Measurements from ENCODE around the gene DNAH3.
"Not testable (repeated sequence)": the region's sequence is repeated elsewhere in the genome, so short reads cannot be mapped to it uniquely, and the experiment has no call there.

Gene DNAH3

GRCh38 chr16:21116148-21116693 is 34.4 kb downstream of the DNAH3 start:
- no peaks in the 10 kb centered on the region for H3K9me3 Mint-ChIP-seq
- H3K27ac Mint-ChIP-seq, result no peak overlapping the region
- DNase-seq (ENCODE audit: low spot score in 2 of 2) (no peak), ATAC-seq (no peak)
- H3K36me3 Mint-ChIP-seq, result no peaks in the 10 kb centered on the region
- H3K4me3 Mint-ChIP-seq, result peak overlapping the region; percentile 25
- peaks cover 6% of the 10 kb centered on the region for H3K4me1 Mint-ChIP-seq

GRCh38 chr16:21115551-21115950 is 35.1 kb downstream of the DNAH3 start:
- H3K4me1 Mint-ChIP-seq; H3K9me3 Mint-ChIP-seq; H3K4me3 Mint-ChIP-seq; H3K36me3 Mint-ChIP-seq; DNase-seq (ENCODE audit: low spot score in 2 of 2); H3K27ac Mint-ChIP-seq; ATAC-seq: not testable (repeated sequence)

GRCh38 chr16:21103941-21104860 is 46.4 kb downstream of the DNAH3 start:
- H3K36me3 Mint-ChIP-seq, result no peaks in the 10 kb centered on the region
- no peaks in the 10 kb centered on the region for H3K4me1 Mint-ChIP-seq
- ATAC-seq (no peak), DNase-seq (ENCODE audit: low spot score in 2 of 2) (no peak)
- H3K27ac Mint-ChIP-seq, result no peak overlapping the region
- no peak overlapping the region for H3K4me3 Mint-ChIP-seq
- H3K9me3 Mint-ChIP-seq, result no peaks in the 10 kb centered on the region

GRCh38 chr16:21101631-21102420 is 48.8 kb downstream of the DNAH3 start:
- Mint-ChIP-seq H3K9me3 (no peaks in the 10 kb centered on the region), H3K36me3 (no peaks in the 10 kb centered on the region), H3K4me3 (no peak overlapping the region), H3K27ac (no peak overlapping the region), H3K4me1 (no peaks in the 10 kb centered on the region)
- ATAC-seq (peak; percentile 66), DNase-seq (ENCODE audit: low spot score in 2 of 2) (peak in 1 of 2 donors; percentile 7)

- no peaks in the 10 kb centered on the region for H3K36me3 Mint-ChIP-seq
- no peak for ATAC-seq
- no peak for DNase-seq (ENCODE audit: low spot score in 2 of 2)
- no peaks in the 10 kb centered on the region for H3K4me1 Mint-ChIP-seq
- no peaks in the 10 kb centered on the region for H3K9me3 Mint-ChIP-seq
- no peak overlapping the region for H3K4me3 Mint-ChIP-seq
- no peak overlapping the region for H3K27ac Mint-ChIP-seq
Observed at GRCh38 chr16:21100447-21100846, 50.2 kb downstream of the DNAH3 start.

- H3K4me3 Mint-ChIP-seq, result no peak overlapping the region
- H3K9me3 Mint-ChIP-seq, result no peaks in the 10 kb centered on the region
- H3K36me3 Mint-ChIP-seq, result no peaks in the 10 kb centered on the region
- ATAC-seq, result peak; percentile 49
- H3K27ac Mint-ChIP-seq, result no peak overlapping the region
- no peaks in the 10 kb centered on the region for H3K4me1 Mint-ChIP-seq
- no peak for DNase-seq (ENCODE audit: low spot score in 2 of 2)
Observed at GRCh38 chr16:21097151-21097550, 53.5 kb downstream of the DNAH3 start.

GRCh38 chr16:21094719-21095118 is 55.9 kb downstream of the DNAH3 start:
- H3K4me1 Mint-ChIP-seq; H3K27ac Mint-ChIP-seq; H3K36me3 Mint-ChIP-seq; H3K9me3 Mint-ChIP-seq; DNase-seq (ENCODE audit: low spot score in 2 of 2); ATAC-seq; H3K4me3 Mint-ChIP-seq: not testable (repeated sequence)

- Mint-ChIP-seq H3K36me3 (no peaks in the 10 kb centered on the region), H3K4me1 (no peaks in the 10 kb centered on the region), H3K9me3 (no peaks in the 10 kb centered on the region), H3K27ac (no peak overlapping the region), H3K4me3 (no peak overlapping the region)
- ATAC-seq, result no peak
- no peak for DNase-seq (ENCODE audit: low spot score in 2 of 2)
Observed at GRCh38 chr16:21092951-21093350, 57.7 kb downstream of the DNAH3 start.

GRCh38 chr16:21088646-21089538 is 61.8 kb downstream of the DNAH3 start:
- no peak overlapping the region for H3K4me3 Mint-ChIP-seq
- no peak for DNase-seq (ENCODE audit: low spot score in 2 of 2)
- no peaks in the 10 kb centered on the region for H3K36me3 Mint-ChIP-seq
- no peaks in the 10 kb centered on the region for H3K9me3 Mint-ChIP-seq
- H3K4me1 Mint-ChIP-seq, result no peaks in the 10 kb centered on the region
- no peak overlapping the region for H3K27ac Mint-ChIP-seq
- ATAC-seq, result no peak

GRCh38 chr16:21088143-21088542 is 62.5 kb downstream of the DNAH3 start:
- Mint-ChIP-seq H3K36me3 (no peaks in the 10 kb centered on the region), H3K4me1 (no peaks in the 10 kb centered on the region), H3K4me3 (no peak overlapping the region), H3K27ac (no peak overlapping the region), H3K9me3 (no peaks in the 10 kb centered on the region)
- no peak for DNase-seq (ENCODE audit: low spot score in 2 of 2)
- no peak for ATAC-seq

GRCh38 chr16:21084631-21085225 is 65.9 kb downstream of the DNAH3 start:
- no peaks in the 10 kb centered on the region for H3K36me3 Mint-ChIP-seq
- H3K4me1 Mint-ChIP-seq, result no peaks in the 10 kb centered on the region
- no peak overlapping the region for H3K27ac Mint-ChIP-seq
- H3K4me3 Mint-ChIP-seq, result no peak overlapping the region
- ATAC-seq, result no peak
- DNase-seq (ENCODE audit: low spot score in 2 of 2), result no peak
- H3K9me3 Mint-ChIP-seq, result no peaks in the 10 kb centered on the region

GRCh38 chr16:21083729-21084268 is 66.8 kb downstream of the DNAH3 start:
- H3K27ac Mint-ChIP-seq, result no peak overlapping the region
- ATAC-seq (peak; percentile 77), DNase-seq (ENCODE audit: low spot score in 2 of 2) (peak; percentile 29 to 75)
- H3K4me1 Mint-ChIP-seq, result no peaks in the 10 kb centered on the region
- no peak overlapping the region for H3K4me3 Mint-ChIP-seq
- no peaks in the 10 kb centered on the region for H3K36me3 Mint-ChIP-seq
- H3K9me3 Mint-ChIP-seq, result no peaks in the 10 kb centered on the region

- DNase-seq (ENCODE audit: low spot score in 2 of 2) (no peak), ATAC-seq (no peak)
- no peaks in the 10 kb centered on the region for H3K4me1 Mint-ChIP-seq
- no peaks in the 10 kb centered on the region for H3K9me3 Mint-ChIP-seq
- no peak overlapping the region for H3K4me3 Mint-ChIP-seq
- no peak overlapping the region for H3K27ac Mint-ChIP-seq
- no peaks in the 10 kb centered on the region for H3K36me3 Mint-ChIP-seq
Observed at GRCh38 chr16:21081329-21081728, 69.3 kb downstream of the DNAH3 start.

- H3K9me3 Mint-ChIP-seq, result no peaks in the 10 kb centered on the region
- H3K27ac Mint-ChIP-seq, result no peak overlapping the region
- H3K4me1 Mint-ChIP-seq, result no peaks in the 10 kb centered on the region
- no peak overlapping the region for H3K4me3 Mint-ChIP-seq
- H3K36me3 Mint-ChIP-seq, result no peaks in the 10 kb centered on the region
- ATAC-seq, result no peak
- DNase-seq (ENCODE audit: low spot score in 2 of 2), result peak in 1 of 2 donors; percentile 33
Observed at GRCh38 chr16:21078563-21078962, 72.1 kb downstream of the DNAH3 start.
